ENCODE results near the gene MAP3K14. TPM values are rescaled to one million over a fixed set of nuclear protein-coding genes. Genes with fewer than 3 reads are reported as not detected.

MAP3K14 gene
- total and polyA plus RNA-seq, 10 of the 15 experiments (the other 5 are each of a cell fraction or from before 2014, with no cell fraction given): 2.1 to 33.3 (median 19.7) TPM

GRCh38 chr17:45334701-45335677 lies 18.2 kb upstream of the MAP3K14 start:
- no TSS peak for BruUV-seq (replicated peaks)
- H3K4me1 ChIP-seq (ENCODE audit: control insufficient read depth, insufficient read depth, low read length): peaks cover 30% of the 10 kb centered on the region
- ATAC-seq: no peak
- no peaks in the 10 kb centered on the region for H4K20me1 ChIP-seq (ENCODE audit: control insufficient read depth, insufficient read depth)
- in situ Hi-C loops (cut with MboI): no loop called here
- 91% methylated on average over 11 of the region's 11 CpGs for WGBS (ENCODE audit: insufficient coverage, insufficient replicate concordance, low lambda C conversion rate, missing lambda C conversion rate)
- H3K27ac ChIP-seq (ENCODE audit: control insufficient read depth, insufficient read depth): no peak overlapping the region
- H3K9ac ChIP-seq (ENCODE audit: control insufficient read depth, insufficient read depth, low read length): no peak overlapping the region
- H3K9me3 ChIP-seq (replicated peaks; ENCODE audit: control insufficient read depth, insufficient read depth, low read length): no peaks in the 10 kb centered on the region
- ChIA-PET POLR2A (interaction anchor here (0.6 to 3.2 kb wide), 6 partner anchors 9 to 38 kb away, joined by 3 to 32 read pairs (median 5); partner anchors contain the start of gene MAP3K14), SMC1A (ENCODE audit: uncharacterized antibody, unreplicated experiment) (interaction anchor here (0.7 to 2.5 kb wide), 10 partner anchors 9 to 57 kb away, joined by 3 to 15 read pairs (median 6); partner anchors contain the start of gene MAP3K14), CTCF (interaction anchor here (0.6 to 1.9 kb wide), 10 partner anchors 9 to 116 kb away, joined by 3 to 7 read pairs (median 4); no protein-coding TSS in a partner anchor), RAD21 (ENCODE audit: unreplicated experiment) (interaction anchor here (1.0 to 2.4 kb wide), 7 partner anchors 18 to 137 kb away, joined by 3 to 22 read pairs (median 5); partner anchors contain the start of gene MAP3K14)
- TF ChIP-seq RB1 (IDR thresholded peaks at IDR 0.05; ENCODE audit: borderline replicate concordance): no peak
- no peak for TF ChIP-seq ZNF274 (IDR thresholded peaks at IDR 0.05; ENCODE audit: insufficient read depth, insufficient read length)
- TF ChIP-seq, protein P1, sequence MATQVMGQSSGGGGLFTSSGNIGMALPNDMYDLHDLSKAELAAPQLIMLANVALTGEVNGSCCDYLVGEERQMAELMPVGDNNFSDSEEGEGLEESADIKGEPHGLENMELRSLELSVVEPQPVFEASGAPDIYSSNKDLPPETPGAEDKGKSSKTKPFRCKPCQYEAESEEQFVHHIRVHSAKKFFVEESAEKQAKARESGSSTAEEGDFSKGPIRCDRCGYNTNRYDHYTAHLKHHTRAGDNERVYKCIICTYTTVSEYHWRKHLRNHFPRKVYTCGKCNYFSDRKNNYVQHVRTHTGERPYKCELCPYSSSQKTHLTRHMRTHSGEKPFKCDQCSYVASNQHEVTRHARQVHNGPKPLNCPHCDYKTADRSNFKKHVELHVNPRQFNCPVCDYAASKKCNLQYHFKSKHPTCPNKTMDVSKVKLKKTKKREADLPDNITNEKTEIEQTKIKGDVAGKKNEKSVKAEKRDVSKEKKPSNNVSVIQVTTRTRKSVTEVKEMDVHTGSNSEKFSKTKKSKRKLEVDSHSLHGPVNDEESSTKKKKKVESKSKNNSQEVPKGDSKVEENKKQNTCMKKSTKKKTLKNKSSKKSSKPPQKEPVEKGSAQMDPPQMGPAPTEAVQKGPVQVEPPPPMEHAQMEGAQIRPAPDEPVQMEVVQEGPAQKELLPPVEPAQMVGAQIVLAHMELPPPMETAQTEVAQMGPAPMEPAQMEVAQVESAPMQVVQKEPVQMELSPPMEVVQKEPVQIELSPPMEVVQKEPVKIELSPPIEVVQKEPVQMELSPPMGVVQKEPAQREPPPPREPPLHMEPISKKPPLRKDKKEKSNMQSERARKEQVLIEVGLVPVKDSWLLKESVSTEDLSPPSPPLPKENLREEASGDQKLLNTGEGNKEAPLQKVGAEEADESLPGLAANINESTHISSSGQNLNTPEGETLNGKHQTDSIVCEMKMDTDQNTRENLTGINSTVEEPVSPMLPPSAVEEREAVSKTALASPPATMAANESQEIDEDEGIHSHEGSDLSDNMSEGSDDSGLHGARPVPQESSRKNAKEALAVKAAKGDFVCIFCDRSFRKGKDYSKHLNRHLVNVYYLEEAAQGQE (IDR thresholded peaks at IDR 0.05; ENCODE audit: low read depth, low read length): no peak
- TF ChIP-seq CEBPZ (IDR thresholded peaks at IDR 0.05; ENCODE audit: low read depth, low read length): no peak
- TF ChIP-seq MXI1 (IDR thresholded peaks at IDR 0.05; ENCODE audit: low read depth, low read length): no peak
- no peak for TF ChIP-seq TCF12 (IDR thresholded peaks at IDR 0.05; ENCODE audit: low read depth, low read length)
- TF ChIP-seq SMAD5 (IDR thresholded peaks at IDR 0.05; ENCODE audit: low read depth): no peak
- TF ChIP-seq IRF5 (IDR thresholded peaks at IDR 0.05; ENCODE audit: borderline replicate concordance): no peak
- TF ChIP-seq TBL1XR1 (IDR thresholded peaks at IDR 0.05; ENCODE audit: low read depth, low read length): no peak
- no peak for TF ChIP-seq NFXL1 (IDR thresholded peaks at IDR 0.05; ENCODE audit: borderline replicate concordance)
- TF ChIP-seq MEF2B (IDR thresholded peaks at IDR 0.05; ENCODE audit: partially characterized antibody, poor library complexity, severe bottlenecking): no peak
- TF ChIP-seq NRF1 (conservative IDR thresholded peaks at IDR 0.05; ENCODE audit: low read depth, low read length): no peak
- no peak for FAIRE-seq
- intact Hi-C loops (cut with micrococcal nuclease; ENCODE audit: unreplicated experiment): no loop called here
- no peak overlapping the region for H2AFZ ChIP-seq (ENCODE audit: control insufficient read depth, low read depth, low read length)
- no peak for DNase-seq (ENCODE audit: low read depth, low spot score)
- no peaks in the 10 kb centered on the region for H3K79me2 ChIP-seq (ENCODE audit: control insufficient read depth, insufficient read depth, low read length)
- H3K4me3 ChIP-seq: 0 out of 2 replicates have a peak overlapping the region, but pooled peaks have one; percentile 3
- H3K36me3 ChIP-seq (ENCODE audit: control insufficient read depth in 2 of 2, insufficient read depth in 2 of 2, low read length in 1 of 2): no peaks in the 10 kb centered on the region
- H3K4me2 ChIP-seq (ENCODE audit: control insufficient read depth, insufficient read depth): no peak overlapping the region
- H3K27me3 ChIP-seq (replicated peaks in 1 of 2; ENCODE audit: control insufficient read depth in 2 of 2, insufficient read depth in 2 of 2, low read length in 1 of 2): no peaks in the 10 kb centered on the region

Measured in GM12878 (cell line).